Right atrium auricular region (tissue), 2 donors: Measurements from ENCODE around the gene PRDM16. TPM values are rescaled to one million over a fixed set of nuclear protein-coding genes. Genes with fewer than 3 reads are reported as not detected.
A peak's percentile ranks its signal among the peaks of the same experiment; 100 is the strongest.

Source experiments
- DNase-seq: peaks from one replicate; pipeline ENCODE4 v3.0.0-alpha.2; 2019; ENCODE audit warnings: low spot score
- H3K27ac ChIP-seq, 2 donors: fragments of 200-600 bp; sonication (generic); 1 replicate in 1 of 2; 2 replicates in 1 of 2; pipeline ENCODE4 v1.5.1; 2016 to 2019
- H3K27me3 ChIP-seq, 2 donors: fragments of 200-600 bp; sonication (generic); one replicate each; pipeline versions ENCODE4 v1.5.1 to v1.6.0; 2017 to 2019
- H3K36me3 ChIP-seq: fragments of 200-600 bp; sonication (generic); one replicate; pipeline ENCODE4 v1.5.1; 2016
- H3K4me1 ChIP-seq, 2 donors: fragments of 200-600 bp; sonication (generic); one replicate each; pipeline versions ENCODE4 v1.5.1 to v1.6.0; 2017 to 2019
- H3K4me3 ChIP-seq, 2 donors: fragments of 200-600 bp; sonication (generic); 1 replicate in 1 of 2; 2 replicates in 1 of 2; pipeline ENCODE4 v1.5.1; 2017 to 2019; ENCODE audit warnings: mild to moderate bottlenecking in 1 of 2, moderate library complexity in 1 of 2
- H3K9me3 ChIP-seq, 2 donors: fragments of 200-600 bp; sonication (generic); one replicate each; pipeline ENCODE4 v1.5.1; 2019
- CTCF ChIP-seq, 2 donors: fragments of 200-600 bp; sonication (generic); IDR thresholded peaks; one replicate each; pipeline ENCODE4 v1.5.1; 2019; ENCODE audit warnings: antibody characterized with exemption in 2 of 2
- total RNA-seq, 2 donors: library from RNA; depleted of rRNA; stranded (reverse); fragments of >200 nt; gene quantifications; one replicate each; pipeline ENCODE4 v1.1.0, GENCODE V29; 2016

The PRDM16 gene
- total RNA-seq, 2 donors from 2014 or later, result 0.22 to 3.3 TPM

- Histone ChIP-seq H3K4me3 (no peak overlapping the region), H3K9me3 (no peaks in the 10 kb centered on the region), H3K36me3 (no peaks in the 10 kb centered on the region), H3K27me3 (no peaks in the 10 kb centered on the region), H3K27ac (peak overlapping the region; percentile 73), H3K4me1 (peaks cover 0 to 60% of the 10 kb centered on the region in 2 donors)
- peak; percentile 74 for DNase-seq
- no peak for TF ChIP-seq CTCF (IDR thresholded peaks at IDR 0.05)
Measured at GRCh38 chr1:3352299-3352951, 283.4 kb downstream of the PRDM16 start.

GRCh38 chr1:3352952-3353331 is 283.9 kb downstream of the PRDM16 start:
- no peak for TF ChIP-seq CTCF (IDR thresholded peaks at IDR 0.05)
- peaks cover 0 to 55% of the 10 kb centered on the region in 2 donors for H3K4me1 ChIP-seq
- DNase-seq, result no peak
- no peaks in the 10 kb centered on the region for H3K9me3 ChIP-seq
- H3K27ac ChIP-seq, result peak overlapping the region; percentile 73
- H3K27me3 ChIP-seq, result no peaks in the 10 kb centered on the region
- H3K4me3 ChIP-seq, result no peak overlapping the region
- H3K36me3 ChIP-seq, result no peaks in the 10 kb centered on the region

GRCh38 chr1:3353876-3354275 is 284.9 kb downstream of the PRDM16 start:
- Histone ChIP-seq H3K4me3 (no peak overlapping the region), H3K27me3 (no peaks in the 10 kb centered on the region), H3K36me3 (no peaks in the 10 kb centered on the region), H3K4me1 (peaks cover 0 to 45% of the 10 kb centered on the region in 2 donors), H3K9me3 (no peaks in the 10 kb centered on the region), H3K27ac (peak overlapping the region; percentile 73)
- no peak for DNase-seq
- TF ChIP-seq CTCF (IDR thresholded peaks at IDR 0.05), result no peak

GRCh38 chr1:3355089-3355488 is 286.1 kb downstream of the PRDM16 start:
- DNase-seq, result no peak

GRCh38 chr1:3355894-3356826 is 287.2 kb downstream of the PRDM16 start:
- Histone ChIP-seq H3K4me3 (no peak overlapping the region), H3K9me3 (no peaks in the 10 kb centered on the region), H3K27ac (no peak overlapping the region), H3K36me3 (no peaks in the 10 kb centered on the region), H3K4me1 (peaks cover 0 to 22% of the 10 kb centered on the region in 2 donors), H3K27me3 (no peaks in the 10 kb centered on the region)
- DNase-seq, result no peak
- TF ChIP-seq CTCF (IDR thresholded peaks at IDR 0.05), result no peak

More at GRCh38 chr1:3355089-3355488, 286.1 kb downstream of the PRDM16 start:
- H3K9me3 ChIP-seq, result no peaks in the 10 kb centered on the region
- no peak for TF ChIP-seq CTCF (IDR thresholded peaks at IDR 0.05)
- H3K27ac ChIP-seq, result no peak overlapping the region
- no peaks in the 10 kb centered on the region for H3K36me3 ChIP-seq
- H3K27me3 ChIP-seq, result no peaks in the 10 kb centered on the region
- no peak overlapping the region for H3K4me3 ChIP-seq
- H3K4me1 ChIP-seq, result peaks cover 0 to 33% of the 10 kb centered on the region in 2 donors
